COLO668 (cell line): ENCODE data around the gene GSN.

Experiments used
- DNase-seq: peaks from one replicate; lab custom pipeline; 2025; ENCODE audit not compliant: unreplicated experiment; lab: John Stamatoyannopoulos, UW

The GSN gene

DNA sequence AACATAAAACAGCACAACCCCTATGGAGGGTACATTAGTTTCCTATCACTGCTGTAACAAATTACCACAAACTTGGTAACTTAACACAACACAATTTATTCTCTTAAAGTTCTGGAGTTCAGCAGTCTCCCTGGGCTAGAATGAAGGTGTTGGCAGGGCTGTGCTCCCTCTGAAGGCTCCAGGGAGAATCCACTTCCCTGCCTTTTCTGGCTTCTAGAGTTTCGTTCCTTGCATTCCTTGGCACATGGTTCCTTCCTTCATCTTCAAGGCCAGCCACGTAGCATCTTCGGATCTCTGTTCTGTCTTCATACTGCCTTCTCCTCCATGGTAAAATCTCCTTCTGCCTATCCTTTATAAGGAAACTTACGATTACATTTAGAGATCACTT, 25.0 kb upstream of the GSN start:
- DNase-seq, result no peak

DNA sequence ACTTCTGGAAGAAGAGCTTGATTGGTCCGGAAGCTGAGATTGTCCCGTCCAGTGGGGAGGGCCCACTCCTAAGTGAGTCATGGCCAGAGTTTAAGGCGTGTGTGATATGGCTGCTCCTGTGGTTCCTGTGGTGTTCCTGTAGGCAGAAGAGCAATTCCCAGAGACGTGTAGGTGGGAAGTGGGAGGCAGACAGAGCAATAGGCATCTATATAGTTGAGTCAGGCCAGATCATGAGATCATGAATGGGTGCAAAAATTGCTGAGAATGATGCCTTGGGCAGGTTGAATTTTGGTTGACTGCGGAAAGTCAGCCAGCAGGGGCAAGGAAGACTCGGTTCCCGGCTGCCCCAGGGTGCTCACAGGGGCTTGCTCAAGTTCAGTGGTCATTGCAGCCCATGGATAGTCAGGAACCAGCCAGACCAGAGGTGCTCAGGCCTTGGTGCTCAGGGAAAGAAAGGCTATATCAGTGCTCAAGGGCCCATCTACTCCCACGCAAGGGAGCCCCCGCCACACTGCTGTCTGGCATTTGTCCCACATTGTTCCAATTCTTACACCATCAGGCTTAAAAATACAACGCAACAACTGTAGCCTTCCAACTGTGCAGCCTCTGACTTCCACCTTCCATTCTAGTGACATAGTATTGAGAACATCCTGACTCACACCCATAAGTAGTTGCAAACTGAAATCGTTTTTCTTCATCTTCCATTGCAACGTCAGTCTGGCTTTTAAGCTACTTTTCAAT, 21.0 kb upstream of the GSN start:
- DNase-seq, result no peak

DNA sequence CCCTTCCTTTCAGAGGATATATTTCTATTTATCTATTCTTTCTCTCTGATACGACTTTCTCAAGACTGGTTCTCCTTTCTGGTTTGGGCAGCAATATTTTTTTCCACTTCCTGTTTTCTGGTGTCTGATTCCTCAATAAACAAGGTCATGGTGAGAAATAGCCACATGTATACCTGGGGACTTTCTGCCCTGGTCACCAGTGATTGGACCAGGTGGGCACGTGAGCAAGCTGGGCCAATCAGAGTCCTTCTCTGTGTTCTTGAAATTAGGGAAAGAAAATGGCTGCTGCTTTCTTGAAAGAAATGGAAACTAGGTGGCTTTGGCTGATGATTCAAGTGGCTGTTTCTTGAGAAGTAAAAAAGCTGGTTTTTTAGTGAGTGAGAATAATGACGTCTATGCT, 18.4 kb upstream of the GSN start:
- DNase-seq, result no peak

DNA sequence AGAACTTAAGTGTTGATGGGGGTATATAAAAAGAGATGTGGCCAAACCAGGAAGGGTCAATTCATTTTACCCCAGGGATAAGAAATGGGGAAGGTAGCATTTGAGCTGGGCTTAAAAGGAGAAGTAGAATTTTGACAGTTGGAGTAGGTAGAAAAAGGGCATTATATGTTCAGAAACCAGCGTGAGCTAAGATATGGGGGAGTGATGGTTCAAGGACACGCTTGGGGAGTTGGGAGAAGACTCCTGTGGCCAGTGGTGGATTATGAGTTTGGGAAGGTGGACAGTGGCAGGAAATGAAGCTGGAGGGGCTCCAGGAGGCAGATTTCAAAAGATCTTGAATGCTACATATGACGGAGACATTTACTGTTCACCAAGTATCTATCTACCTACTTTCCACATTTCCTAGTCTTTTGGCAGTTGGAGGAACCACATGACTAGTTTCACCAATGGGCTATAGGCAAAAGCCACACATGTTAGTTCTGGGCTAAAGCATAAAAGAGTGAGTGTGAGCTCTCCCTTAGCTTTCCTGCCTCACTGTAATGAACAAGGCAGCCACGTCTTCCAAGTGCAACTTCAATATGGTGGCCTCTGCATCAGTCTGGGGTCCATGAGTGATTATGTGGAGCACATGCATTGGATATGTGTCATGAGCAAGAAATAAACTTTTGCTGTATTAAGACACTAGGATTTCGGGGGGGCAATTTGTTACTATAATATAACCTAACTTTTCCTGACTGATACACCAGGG, 15.7 kb upstream of the GSN start:
- DNase-seq, result no peak

DNA sequence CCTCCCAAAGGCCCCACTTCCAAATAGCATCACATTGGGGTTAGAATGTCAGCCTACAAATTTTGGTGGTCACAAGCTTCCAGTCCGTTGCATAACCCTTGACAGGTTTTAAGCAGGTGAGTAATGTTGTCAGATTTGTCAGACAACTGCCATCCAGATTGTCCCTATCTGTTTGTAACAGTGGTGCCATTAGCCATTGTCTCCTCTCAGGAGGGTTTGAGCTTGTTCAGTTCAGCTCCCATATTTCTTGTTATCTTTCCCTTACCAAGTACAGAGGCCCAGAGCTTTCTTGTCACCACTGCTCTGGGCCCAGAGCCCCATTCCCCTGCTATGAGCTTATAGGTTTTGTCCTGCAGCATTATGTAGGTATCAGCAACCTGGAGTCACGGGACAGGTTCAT, 14.8 kb upstream of the GSN start:
- DNase-seq, result no peak

DNA sequence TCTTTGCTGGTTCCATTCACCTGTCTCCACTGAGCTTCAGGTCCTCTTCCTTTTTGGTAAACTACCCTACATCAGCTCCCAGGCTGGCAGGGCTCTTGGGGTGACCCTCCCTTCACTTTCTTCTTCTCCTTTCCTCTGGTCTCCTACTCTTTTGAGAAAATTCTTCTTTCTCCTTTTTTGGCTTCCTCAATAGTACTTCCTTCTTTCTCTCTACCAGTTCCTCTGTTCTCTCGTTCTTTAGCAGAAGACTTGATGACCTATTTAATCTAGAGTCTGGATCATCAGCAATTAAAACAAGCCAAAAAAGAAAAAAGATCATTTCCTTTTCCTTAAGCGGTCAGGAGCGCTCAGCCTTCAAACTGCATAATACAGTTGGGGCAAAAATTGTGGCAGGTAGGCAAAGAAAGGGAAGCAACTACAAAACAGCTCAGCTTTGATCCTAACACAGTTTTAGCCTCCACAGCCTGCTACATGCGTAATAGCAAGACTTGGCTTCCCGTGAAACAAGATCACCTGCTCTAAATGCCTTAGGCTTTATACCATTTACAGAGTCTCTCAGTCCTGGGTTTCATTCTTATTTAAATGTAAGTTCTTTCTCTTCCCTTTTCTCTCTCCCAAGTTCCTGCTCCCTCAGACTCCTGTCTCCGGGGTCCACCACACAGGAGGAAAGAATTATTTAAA, 14.0 kb upstream of the GSN start:
- no peak for DNase-seq

DNA sequence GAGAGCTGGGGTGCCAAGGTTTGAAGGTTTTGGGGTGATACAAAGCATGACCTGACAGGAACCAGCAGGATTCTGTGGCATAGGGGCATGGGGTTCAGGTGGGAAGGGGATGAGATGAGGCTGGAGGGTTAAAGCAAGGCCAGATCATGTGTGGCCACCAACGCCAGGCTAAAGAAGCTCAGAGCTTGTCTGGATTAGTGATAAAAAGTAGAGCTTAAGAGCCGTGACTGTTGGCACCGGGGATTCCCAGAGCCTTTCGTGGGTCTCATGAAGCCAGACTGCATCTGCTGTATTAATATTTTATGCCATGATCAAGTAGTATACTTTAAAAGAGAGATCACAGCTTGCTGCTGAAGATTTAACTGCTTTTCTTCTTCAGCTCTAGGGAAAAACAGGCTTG, 8.5 kb upstream of the GSN start:
- no peak for DNase-seq

DNA sequence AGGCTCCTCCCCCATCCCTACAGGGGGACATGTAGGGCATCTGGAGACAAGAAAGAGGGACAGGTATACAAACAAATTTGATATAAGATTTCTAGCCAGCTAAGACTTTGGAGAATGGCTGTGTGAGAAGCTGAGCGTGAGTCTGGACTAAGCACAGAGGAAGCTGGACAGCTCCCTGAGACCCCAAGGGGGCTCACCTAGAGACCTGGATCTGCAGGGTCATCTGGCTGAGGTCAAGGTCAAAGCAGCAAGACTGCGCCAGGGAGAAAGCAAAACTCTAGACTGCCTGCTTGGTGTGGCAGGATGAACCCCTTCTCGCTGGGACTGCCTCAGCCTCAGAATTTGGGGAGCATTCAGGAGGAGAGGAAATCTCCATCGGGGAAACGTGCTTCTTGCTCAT, 8.0 kb upstream of the GSN start:
- no peak for DNase-seq

DNA sequence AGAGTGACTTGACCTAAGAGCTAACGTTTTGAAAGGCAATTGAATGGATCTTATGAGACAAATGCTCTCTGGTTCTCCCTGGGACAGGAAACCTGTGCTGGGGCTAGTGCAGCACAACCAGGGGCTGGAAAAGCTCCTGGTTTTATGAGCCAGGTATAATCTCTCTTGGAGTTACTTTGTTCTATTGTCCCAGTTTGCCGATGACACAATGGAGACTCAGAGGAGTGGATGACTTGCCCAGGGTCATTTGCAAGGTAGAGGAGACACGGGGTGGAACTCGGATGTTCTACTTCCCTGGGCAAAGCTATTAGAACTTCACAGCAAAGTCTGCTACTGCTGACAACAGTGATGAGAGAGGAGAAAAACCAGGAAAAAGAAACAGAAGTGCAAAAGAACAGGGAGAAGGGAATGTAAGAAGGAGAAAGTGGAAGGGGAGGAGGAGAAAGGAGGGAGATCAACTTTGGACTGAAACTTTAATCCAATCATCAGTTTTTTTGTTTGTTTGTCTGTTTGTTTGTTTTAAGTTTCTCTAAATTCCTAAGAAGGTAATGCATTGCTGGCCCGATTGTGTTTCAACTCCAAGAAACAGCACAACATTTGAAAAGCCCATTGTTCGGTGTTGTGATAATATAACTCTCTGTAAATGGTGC, 7.4 kb upstream of the GSN start:
- no peak for DNase-seq

DNA sequence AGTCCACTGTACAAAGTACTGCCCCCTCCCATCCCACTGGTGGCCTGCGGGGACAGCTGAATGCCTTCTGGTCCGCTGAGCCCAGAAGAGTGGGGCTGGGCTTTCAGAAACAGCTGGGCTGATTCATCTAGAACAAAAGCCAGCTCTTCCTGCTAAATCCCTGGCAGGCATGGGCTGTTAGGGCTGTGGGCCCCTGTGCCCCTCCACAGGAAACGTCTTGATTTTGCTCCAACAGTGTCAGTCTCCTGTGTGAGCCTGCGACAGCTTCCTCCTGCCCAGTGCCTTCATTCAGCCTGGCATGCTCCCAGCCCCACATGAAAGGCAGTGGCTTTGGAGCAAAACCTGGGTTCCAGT, 6.9 kb upstream of the GSN start:
- DNase-seq, result peak; percentile 43

DNA sequence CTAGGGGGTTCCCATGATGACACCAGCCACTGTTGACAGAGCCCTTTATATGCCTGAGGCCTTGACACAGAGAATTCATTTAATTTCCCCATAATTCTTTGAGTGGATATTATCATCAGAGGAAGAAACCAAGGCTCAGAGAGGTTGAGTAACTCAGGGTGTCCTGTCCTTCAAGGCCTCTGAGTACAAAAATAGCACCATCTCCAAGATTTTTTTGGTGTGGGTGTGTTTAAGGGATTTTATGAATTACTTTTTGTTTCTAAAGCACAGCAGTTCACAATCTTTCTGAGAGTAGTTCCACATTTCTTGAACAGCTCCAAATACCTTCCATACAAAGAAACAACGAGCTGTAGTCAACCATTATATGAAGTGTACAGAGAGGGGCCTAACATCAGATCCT, 6.2 kb upstream of the GSN start:
- DNase-seq, result no peak

DNA sequence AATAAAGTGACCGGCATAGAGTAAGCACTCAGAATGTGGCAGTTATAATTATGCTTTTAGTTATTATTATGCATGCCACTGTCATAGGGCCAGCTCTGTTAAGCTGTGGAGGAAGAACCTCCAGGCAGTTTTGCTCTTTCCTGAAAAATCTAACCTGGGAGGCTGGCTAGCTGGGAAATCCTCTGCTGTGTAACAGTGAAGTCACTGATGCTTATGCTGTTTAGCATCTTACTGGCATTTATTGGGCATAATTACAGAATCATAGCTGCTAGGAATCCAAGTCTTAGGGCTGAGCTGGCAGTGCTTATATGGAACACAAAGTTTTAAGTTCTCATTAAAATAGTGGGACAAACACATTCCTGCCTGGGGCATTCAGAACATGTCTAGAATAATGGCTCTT, 5.5 kb upstream of the GSN start:
- DNase-seq, result no peak

DNA sequence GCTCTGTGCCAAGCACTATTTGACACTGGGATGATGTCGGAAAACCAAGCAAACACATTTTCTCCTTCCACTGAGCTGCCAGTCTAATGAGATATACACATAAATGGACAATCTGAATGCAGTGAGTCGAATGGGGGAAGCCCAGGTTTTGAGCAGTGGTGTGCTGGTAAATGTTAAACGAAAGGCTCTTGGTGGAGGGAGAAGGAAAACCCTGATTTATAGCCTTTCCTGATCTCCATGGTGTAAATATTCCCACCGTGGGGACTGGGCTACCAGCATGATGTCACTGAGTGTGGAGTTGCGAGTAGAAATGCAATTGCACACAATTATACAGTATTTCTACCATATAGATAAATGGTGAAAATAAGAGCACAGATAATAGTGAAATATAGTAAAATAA, 5.0 kb upstream of the GSN start:
- DNase-seq, result no peak

DNA sequence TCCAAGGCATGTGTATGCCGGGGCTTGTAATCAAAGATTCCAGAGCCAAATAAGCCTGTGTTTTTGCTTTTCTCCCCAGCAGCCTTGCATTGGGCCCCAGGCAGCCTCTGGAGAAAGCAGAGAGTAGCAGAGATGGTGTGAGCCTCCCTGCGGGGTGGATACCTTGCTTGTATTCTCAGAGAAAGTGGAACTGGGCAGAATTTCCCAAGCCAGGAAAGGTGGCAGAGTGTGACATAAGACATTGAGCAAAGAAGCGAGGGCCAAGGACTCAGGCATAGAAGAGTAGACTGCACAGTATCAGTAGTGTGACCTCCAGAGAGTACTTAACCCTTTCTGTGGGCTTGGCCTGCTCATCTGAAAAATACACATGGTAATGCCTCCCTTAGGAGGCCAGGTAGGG, 1.6 kb upstream of the GSN start:
- no peak for DNase-seq

DNA sequence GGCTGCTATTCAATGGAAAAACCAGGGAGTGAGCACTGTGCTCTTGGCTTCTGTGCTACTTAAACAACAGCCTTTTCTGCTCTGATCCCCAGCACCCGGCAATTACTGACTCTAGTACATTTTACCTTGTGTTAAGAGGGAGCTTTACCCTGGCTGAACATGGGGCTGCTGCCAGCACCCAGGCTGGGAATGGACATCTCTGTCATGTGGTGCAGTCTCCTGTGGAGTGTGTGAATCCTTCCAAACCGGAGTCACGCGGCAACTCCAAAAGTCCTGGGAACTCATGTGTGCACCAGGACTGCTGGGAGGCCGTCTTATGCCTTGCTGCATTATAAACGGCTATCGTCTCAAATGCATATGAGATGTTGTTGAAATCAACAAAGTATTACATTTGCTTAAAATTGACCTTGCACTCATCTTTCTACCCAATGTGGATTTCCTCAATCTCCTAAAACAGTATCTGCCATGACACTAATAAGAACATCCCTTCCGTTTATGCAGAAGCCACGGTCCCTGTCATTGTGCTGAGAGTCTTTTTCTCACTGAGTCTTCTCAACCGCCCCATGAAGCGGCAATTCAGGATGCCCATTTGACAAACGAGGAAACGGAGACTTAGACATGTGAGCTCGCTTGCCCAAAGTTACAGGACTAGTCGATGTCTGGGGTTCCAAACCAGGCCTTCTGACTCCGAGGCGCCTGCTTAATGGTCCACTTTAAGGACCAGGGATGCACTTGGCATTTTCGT, 884 bp upstream of the GSN start:
- DNase-seq, result no peak

DNA sequence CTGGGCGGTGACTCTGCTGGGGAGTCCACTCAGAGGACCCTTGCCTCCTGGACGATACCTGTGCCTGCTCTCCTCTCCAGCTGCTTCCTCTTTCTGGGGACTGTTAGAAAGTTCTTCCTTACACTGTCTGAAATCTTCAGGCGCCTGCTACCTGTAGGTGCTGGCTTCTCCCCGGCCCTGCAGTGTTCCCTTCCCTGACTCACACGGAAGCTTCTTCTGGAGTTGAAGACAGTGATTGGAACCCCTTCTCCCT, 562 bp downstream of the GSN start:
- no peak for DNase-seq

DNA sequence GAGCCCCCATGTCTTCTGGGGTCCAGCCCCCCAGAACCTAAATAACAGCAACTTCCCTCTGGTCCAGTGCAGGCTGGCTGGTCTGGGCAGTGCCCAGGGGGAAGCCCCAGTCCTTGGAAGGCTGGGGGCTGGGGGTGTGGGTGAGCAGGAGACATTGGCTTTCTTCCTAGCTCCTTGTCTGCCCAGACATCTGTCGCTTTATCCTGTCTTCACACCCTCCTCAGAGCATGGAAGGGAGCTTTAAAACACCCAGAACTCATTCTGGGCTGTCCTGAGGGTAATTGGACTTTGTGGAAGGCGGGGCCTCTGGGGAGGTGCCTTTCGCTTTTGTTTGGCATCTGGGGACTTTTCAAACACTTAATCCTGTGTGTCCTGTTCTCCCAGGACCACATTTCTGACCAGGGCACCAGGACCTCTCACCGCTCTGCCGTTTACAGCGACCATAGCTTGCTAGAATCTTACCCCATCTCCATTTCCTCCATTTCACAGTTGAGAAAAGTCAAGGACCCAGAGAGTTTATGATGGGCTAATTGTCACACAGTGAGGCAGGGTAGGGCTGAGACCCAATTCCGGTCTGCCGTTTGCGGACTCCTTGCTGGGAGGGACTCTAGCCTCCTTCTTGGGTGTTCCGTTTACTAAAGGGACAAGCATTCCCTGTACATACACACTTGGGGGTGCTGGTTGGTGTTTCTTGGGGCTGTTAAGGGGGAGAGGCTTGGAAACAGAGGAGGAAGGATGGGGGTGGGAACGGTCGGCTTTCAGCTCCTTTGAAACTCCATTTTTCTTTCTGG, 1.1 kb downstream of the GSN start:
- DNase-seq, result no peak

DNA sequence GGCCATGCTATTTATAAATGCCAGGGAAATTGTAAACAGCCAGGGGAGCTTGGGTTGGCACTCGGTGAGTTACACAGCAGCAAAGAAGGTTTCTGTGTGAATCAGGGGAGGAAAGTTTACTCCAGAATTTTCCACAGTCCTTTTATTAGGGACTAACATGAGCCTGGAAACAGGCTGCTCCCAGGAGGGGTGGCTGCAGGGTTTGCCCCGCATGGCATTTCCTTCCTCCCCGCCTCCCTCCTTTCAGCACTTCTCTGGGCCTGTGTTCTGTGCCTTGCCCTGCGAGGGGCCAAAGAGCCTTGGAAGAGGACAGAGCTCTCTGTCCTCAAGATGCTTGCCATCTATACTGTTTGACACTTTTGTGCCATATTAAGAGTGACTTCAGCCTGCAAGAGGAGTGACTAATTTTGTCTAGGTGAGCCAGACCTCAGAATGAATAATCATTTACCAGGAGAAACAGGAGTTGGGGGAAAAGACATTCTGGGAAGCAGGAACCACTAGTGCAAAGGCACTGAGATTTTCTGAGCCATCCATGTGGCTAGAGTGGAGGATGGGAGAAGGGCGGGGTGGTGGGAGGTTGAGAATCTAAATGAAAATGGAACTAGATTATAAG, 1.8 kb downstream of the GSN start:
- no peak for DNase-seq

DNA sequence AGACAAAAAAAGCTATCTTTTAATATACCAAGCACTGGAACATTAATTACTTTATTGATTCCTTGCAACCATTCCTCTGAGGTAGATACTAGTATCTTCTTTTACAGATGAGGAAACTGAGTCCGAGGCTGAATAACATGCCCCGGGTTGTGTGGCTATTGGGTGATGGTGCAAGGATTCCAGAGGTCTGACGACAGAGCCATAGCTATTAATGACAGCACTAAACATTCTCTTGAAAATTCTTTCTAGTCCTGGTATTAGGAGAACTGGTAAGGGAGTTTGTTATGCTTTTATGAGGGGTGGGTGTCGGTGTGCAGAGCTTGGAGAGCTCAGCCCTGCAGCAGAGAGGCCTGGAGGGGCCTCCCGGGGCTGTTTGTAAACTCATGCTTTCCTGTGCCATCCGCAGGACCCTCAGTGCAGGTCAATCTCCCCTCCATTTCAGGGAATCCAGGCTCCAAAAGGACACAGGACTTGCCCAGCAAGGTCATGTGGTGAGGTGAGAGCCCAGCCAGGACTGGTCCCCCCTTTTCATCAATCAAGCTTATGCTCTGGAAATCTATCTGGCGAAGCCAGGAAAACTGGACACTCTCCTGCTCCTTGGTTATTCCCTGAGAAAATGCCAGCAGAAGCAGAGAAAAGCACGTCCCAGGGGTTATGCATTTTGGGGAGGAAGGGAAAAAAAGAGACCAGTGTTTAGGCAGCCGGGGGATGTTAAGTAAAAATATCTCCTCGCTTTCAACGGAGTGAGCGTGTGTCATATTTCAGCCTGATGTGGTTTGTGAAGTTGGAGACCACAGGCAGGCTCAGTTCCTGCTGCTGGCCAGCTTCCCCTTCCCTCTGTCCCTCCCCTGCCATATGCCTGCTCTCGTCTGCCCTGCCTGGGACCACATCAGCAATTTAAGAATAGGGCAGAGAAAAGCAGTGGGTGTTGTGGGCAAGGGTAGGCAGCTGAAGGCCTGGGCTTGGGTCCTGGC, 3.7 kb downstream of the GSN start:
- no peak for DNase-seq
